Measurements from ENCODE around the gene SHC2.

Gene SHC2

DNA sequence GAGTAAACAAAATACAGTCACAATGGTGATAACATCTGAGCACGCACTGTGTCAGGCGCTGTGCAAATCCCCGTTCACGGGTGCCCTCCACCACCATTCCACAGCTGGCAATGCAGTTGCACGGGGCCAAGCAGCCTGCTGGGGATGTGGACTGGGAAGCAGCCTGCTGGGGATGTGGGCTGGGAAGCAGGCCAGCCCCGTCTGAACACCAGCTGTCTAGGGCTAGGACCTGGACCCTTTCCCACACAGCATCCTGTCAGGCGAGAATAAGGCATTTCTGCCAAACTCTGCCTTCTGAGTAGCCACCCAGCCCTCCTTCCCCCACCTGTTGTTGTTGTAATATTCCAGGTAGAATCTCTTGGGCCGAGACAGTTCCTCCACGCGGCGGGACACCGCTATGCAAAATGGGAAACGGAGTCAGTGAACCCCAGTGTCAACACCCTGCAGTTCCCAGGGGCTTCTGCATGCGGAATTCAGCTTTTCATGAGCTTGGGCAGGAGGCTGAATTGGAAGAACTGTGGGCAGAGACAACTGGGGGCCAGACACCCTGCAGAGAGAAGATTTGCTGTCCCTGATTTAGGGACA lies 88.4 kb downstream of the SHC2 start:
- intact Hi-C loops (cut with DNase I), result no loop called here
- peak in 28 of 42 donors; percentile 13 to 70 (median 40) for DNase-seq

DNA sequence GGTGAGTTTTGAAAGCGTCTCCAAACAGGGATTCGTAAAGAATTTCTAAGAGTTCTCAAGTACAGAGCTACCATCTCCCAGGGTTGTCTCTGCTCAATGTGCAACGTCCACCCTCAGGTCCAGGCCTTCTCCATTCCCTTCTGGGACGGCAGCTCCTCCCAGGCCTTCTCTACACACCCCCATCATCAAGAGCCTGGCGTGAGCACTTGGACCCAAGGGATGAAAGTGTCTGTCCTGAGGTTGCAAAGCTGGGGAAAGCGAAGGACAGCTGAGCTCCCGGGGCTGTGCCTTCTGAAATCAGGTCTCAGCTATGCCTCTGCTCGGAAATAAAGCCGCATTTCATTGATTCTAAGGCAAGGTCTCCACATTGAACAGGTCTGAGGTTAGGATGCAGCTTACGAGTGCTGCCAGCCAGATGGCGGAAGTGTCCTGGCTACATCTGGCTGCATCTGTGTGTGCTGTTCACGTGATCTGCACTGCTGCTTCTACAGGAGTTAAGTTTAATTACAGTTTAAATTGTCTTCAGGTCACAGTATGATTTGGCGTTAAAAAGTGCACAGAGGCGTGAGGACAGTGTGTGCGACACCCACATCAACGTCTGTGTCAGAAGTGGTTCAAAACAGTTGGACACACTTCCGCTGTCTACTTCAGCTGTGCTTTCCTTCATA lies 89.2 kb downstream of the SHC2 start:
- peak in 7 of 42 donors; percentile 1 to 39 (median 10) for DNase-seq
- intact Hi-C loops (cut with DNase I), result no loop called here

DNA sequence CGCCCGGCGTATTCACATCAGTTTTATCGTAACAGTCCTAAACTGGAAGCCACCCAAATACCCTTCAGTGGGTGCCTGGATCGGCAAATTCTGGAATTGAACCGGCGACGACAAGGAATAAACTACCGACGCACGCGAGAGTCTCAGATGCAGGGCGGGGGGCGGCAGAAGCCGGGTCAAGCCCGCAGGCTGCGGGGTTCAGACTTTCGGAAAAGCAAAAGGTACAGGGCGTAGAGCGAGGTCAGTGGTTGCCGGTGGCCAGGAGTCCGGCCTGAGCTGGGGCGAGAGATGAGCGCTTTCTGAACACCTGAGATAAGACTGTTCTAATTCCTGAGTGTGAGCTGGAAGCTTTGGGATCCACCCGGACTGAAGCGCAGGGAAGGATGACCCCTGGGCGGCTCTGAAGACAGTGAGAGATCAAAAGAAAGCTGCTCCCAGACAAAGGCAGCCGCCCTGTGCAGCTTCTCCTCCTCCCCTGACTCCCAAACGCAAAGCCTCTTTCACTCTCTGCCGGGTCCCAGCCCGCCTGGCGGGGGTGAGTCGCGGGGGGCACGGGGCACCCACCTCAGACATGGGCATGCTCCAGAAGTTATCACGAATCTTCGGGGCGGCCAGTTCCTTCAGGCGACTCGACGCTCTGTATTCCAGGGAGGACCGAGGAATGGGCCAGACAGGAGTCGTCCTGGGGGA lies 90.0 kb downstream of the SHC2 start:
- intact Hi-C loops (cut with DNase I), result no loop called here

DNA sequence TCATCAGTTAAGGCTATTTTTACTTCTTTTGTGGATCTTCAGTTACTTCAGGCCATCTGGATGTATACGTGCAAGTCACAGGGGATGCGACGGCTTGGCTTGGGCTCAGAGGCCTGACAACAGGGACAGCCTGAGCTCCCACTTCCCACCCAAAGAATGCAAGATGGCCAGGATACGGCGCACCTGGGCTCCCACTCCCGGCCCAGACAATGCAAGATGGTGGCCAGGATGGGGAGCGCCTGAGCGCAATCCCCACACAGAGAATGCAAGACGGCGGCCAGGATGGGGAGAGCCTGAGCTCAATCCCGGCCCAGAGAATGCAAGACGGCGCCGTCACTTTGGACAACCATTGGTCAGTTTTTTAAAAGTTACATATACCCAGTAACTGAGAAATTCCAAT lies 91.0 kb downstream of the SHC2 start:
- intact Hi-C loops (cut with DNase I), result no loop called here
- DNase-seq, result peak in 6 of 42 donors; percentile 2 to 36 (median 16)

More for the DNA sequence above, 90.0 kb downstream of the SHC2 start:
- peak in 8 of 42 donors; percentile 6 to 38 (median 12) for DNase-seq

DNA sequence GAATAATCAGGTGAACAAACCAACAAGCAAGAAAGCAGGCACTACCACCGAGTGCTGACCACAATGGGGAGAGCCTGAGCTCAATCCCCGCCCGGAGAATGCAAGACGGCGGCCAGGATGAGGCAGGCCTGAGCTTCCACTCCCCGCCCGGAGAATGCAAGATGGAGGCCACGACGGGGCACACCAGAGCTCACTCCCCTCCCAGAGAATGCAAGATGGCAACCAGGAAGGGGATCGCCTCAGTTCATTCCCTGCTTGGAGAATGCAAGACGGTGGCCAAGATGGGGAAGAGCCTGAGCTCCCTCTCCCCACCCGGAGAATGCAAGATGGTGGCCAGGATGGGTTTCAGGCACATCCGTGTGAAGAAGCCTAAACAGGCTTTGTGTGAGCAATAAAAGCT lies 91.6 kb downstream of the SHC2 start:
- intact Hi-C loops (cut with DNase I), result no loop called here
- peak in 6 of 42 donors; percentile 1 to 19 (median 7) for DNase-seq

DNA sequence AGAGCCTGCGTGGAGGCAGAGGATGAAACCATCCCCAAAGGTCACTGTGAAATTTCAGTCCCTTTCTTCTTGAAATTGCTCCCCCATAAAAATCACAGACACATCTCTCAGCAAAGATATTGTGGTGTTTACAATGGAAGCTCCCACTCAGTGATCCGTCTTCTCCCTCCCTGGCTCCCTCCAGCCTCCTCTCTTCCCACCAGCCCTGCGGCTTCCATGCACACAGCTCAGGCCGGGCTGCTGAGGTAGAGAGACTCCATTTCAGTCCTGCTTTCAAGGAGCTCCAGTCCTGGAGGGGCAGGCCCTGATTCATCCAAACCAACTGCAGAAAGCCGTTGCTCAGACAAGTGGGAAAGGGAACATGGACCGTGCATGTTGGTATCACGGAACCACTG lies 92.2 kb downstream of the SHC2 start:
- intact Hi-C loops (cut with DNase I), result no loop called here
- peak in 5 of 42 donors; percentile 2 to 33 (median 9) for DNase-seq

DNA sequence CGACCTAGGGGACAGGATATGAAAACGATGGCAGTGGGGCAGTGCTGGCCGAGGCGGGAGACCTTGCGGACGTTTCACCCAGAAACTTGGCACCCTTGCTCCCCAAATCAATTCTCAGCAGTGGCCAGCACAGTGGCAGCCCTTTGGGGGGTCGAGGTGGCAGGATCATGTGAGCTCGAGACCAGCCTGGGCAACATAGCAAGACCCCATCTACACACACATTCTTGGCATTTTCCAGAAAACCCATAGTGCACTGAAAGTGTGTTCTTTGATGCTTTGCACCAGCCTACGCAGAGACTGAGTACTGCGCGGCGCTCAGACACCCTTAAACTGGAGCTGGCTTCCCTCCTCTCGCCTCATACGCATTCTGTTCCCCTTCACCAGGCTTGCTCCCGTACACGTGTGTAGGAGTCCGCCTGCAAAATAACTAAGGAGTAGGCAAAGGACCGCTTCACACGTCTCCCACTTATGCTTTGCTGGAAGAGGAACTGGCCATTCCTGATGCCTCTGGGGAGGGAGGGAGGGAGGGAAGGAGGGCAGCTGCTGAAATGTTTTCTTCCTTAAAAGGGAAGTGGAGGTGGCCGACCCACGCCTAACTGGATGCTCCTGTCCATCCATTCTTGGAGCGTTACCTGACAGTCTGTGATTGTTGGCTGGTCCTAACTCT lies 92.7 kb downstream of the SHC2 start:
- intact Hi-C loops (cut with DNase I), result no loop called here
- peak in 11 of 42 donors; percentile 17 to 58 (median 34) for DNase-seq

DNA sequence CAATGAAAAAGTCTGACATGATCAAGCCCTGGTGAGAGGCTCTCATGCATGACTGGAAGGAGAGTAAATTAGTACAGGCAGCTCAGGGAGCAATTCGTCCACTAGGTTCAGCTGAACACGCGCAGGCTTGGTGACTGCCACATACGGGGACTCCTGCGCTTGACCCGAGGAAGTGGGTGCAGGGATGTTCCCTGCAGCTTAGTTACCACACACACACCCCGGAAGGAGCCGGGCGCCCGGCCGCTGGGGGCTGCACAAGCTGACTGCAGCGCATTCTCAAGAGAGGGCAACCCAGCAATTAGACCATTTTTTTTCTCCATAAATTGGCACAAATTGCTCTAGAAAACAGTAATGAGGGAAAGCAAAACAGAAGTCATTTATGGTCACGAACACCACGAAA lies 93.3 kb downstream of the SHC2 start:
- DNase-seq, result peak in 4 of 42 donors; percentile 6 to 41 (median 20)
- intact Hi-C loops (cut with DNase I), result no loop called here

DNA sequence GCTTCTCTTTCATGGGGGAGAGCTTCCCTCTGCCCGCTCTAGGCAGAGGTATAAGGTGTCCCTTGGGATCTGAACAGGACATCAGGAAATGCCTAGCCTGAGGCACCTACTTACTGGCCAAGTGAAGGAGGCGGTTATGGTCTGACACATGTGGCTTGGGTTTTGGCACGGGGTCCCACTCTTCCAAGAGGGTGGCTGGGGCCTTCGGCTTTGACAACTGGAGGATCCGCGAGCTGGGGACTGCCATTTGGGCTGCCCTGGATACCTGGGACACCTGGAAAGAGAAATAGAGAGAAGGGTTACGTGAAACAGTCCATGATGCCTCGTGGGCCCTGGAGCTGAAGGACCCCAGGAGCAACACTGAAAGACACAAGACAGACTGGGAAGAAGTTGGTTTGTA lies 93.9 kb downstream of the SHC2 start:
- intact Hi-C loops (cut with DNase I), result no loop called here
- DNase-seq, result peak in 4 of 42 donors; percentile 3 to 39 (median 12)
